ENCODE results near the gene NLK.

DNA sequence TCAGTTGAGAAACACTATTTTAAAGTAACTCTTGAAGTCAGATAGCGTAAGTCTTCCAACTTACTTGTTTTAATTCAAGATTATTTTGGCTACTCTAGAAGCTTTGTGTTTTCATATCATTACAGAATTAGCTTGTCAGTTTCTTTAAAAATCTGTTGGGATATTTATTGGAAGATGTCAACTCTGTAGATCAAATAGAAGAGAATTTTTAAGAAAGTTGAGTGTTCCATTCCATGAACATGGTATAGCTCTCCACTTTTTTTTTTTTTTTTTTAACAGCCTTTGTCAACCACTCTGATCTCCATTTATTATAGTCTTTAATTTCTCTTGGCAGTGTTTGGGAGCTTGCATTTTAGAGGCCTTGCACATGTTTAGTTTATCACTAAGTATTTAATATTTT is 28.7 kb downstream of the NLK start:
- TF ChIP-seq, protein P1, sequence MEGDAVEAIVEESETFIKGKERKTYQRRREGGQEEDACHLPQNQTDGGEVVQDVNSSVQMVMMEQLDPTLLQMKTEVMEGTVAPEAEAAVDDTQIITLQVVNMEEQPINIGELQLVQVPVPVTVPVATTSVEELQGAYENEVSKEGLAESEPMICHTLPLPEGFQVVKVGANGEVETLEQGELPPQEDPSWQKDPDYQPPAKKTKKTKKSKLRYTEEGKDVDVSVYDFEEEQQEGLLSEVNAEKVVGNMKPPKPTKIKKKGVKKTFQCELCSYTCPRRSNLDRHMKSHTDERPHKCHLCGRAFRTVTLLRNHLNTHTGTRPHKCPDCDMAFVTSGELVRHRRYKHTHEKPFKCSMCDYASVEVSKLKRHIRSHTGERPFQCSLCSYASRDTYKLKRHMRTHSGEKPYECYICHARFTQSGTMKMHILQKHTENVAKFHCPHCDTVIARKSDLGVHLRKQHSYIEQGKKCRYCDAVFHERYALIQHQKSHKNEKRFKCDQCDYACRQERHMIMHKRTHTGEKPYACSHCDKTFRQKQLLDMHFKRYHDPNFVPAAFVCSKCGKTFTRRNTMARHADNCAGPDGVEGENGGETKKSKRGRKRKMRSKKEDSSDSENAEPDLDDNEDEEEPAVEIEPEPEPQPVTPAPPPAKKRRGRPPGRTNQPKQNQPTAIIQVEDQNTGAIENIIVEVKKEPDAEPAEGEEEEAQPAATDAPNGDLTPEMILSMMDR (IDR thresholded peaks at IDR 0.05) = no peak
- no peak for TF ChIP-seq POLR2AphosphoS5 (IDR thresholded peaks at IDR 0.05)
- no peak for TF ChIP-seq POLR2A (IDR thresholded peaks at IDR 0.05)

Measured in upper lobe of left lung (tissue), 4 donors.